CD14-positive monocyte (primary cell): Measurements from ENCODE around the gene PIEZO2. TPM values are rescaled to one million over a fixed set of nuclear protein-coding genes. Genes with fewer than 3 reads are reported as not detected.

Source experiments
- DNase-seq, 3 donors: peaks; one replicate each; pipeline ENCODE4 v3.0.0-alpha.2; 2011 to 2022
- H2AFZ ChIP-seq: 2 replicates; pipeline ENCODE4 v1.6.0; 2012; ENCODE audit warnings: mild to moderate bottlenecking, low read depth, low read length, inconsistent platforms; ENCODE audit not compliant: insufficient read depth, poor library complexity, severe bottlenecking
- H3K27ac ChIP-seq, 2 donors: 1 replicate in 1 of 2; 2 replicates in 1 of 2; pipeline ENCODE4 v1.5.1; 2012 to 2013; ENCODE audit warnings: low read length in 2 of 2, control low read depth in 1 of 2, inconsistent platforms in 1 of 2, low read depth in 1 of 2, mild to moderate bottlenecking in 1 of 2
- H3K27me3 ChIP-seq, 2 donors: one replicate each; pipeline versions ENCODE4 v1.6.0 to v1.6.1; 2011 to 2013; ENCODE audit warnings: low read length in 2 of 2; ENCODE audit not compliant: control insufficient read depth in 2 of 2, insufficient read depth in 2 of 2
- H3K36me3 ChIP-seq, 2 donors: replicated peaks in 1 of 2; 1 replicate in 1 of 2; 2 replicates in 1 of 2; pipeline versions ENCODE4 v1.5.1 to v1.6.1; 2012 to 2013; ENCODE audit warnings: low read length in 2 of 2, control low read depth in 1 of 2, inconsistent platforms in 1 of 2, mild to moderate bottlenecking in 1 of 2; ENCODE audit not compliant: insufficient read depth in 2 of 2, control insufficient read depth in 1 of 2
- H3K4me1 ChIP-seq, 2 donors: 1 replicate in 1 of 2; 2 replicates in 1 of 2; pipeline versions ENCODE4 v1.5.1 to v1.6.1; 2012 to 2013; ENCODE audit warnings: low read length in 2 of 2, control low read depth in 1 of 2, inconsistent platforms in 1 of 2, mild to moderate bottlenecking in 1 of 2, moderate library complexity in 1 of 2; ENCODE audit not compliant: insufficient read depth in 2 of 2, control insufficient read depth in 1 of 2
- H3K4me2 ChIP-seq: replicated peaks from 2 replicates; pipeline ENCODE3; 2012; ENCODE audit warnings: low read length, moderate library complexity, mild to moderate bottlenecking; ENCODE audit not compliant: poor library complexity, severe bottlenecking; ENCODE audit errors: extremely low read depth
- H3K4me3 ChIP-seq, 3 experiments: fragments of 200-600 bp in 1 of 3; sonication (generic) in 1 of 3; replicated peaks in 1 of 3; 1 replicate in 2 of 3; 2 replicates in 1 of 3; pipeline ENCODE4 v1.5.1; 2011 to 2013; ENCODE audit warnings: low read length in 3 of 3, mild to moderate bottlenecking in 3 of 3, control low read depth in 2 of 3, low read depth in 2 of 3, inconsistent platforms in 1 of 3, moderate library complexity in 1 of 3
- H3K79me2 ChIP-seq: 2 replicates; pipeline ENCODE4 v1.6.0; 2012; ENCODE audit warnings: mild to moderate bottlenecking, control low read depth, inconsistent platforms, low read length, moderate library complexity; ENCODE audit not compliant: insufficient read depth
- H3K9ac ChIP-seq: 2 replicates; pipeline ENCODE4 v1.6.0; 2017; ENCODE audit warnings: low read length, mild to moderate bottlenecking; ENCODE audit not compliant: insufficient read depth, poor library complexity, severe bottlenecking
- H3K9me3 ChIP-seq, 2 donors: replicated peaks in 1 of 2; 1 replicate in 1 of 2; 2 replicates in 1 of 2; pipeline versions ENCODE4 v1.5.1 to v1.6.1; 2012 to 2013; ENCODE audit warnings: low read length in 2 of 2, control low read depth in 1 of 2; ENCODE audit not compliant: control insufficient read depth in 1 of 2, insufficient read depth in 1 of 2
- H4K20me1 ChIP-seq: 2 replicates; pipeline ENCODE4 v1.6.0; 2012; ENCODE audit warnings: mild to moderate bottlenecking, low read length, control low read depth, moderate library complexity; ENCODE audit not compliant: insufficient read depth
- H3K27ac Mint-ChIP-seq, 7 donors: one replicate each; pipeline ENCODE4 v1.8.0; 2020; ENCODE audit warnings: mild to moderate bottlenecking in 7 of 7, mixed read lengths in 7 of 7, moderate library complexity in 6 of 7, inconsistent platforms in 2 of 7
- H3K27me3 Mint-ChIP-seq, 3 donors: one replicate each; pipeline ENCODE4 v1.8.0; 2021 to 2022; ENCODE audit warnings: low read depth in 3 of 3, mild to moderate bottlenecking in 3 of 3, mixed read lengths in 3 of 3, moderate library complexity in 3 of 3, inconsistent platforms in 1 of 3
- H3K36me3 Mint-ChIP-seq, 2 donors: one replicate each; pipeline ENCODE4 v1.8.0; 2020; ENCODE audit warnings: mixed read lengths in 2 of 2, inconsistent platforms in 1 of 2, mild to moderate bottlenecking in 1 of 2
- H3K4me1 Mint-ChIP-seq: one replicate; pipeline ENCODE4 v1.8.0; 2020; ENCODE audit warnings: mild to moderate bottlenecking, mixed read lengths
- H3K4me3 Mint-ChIP-seq, 2 donors: one replicate each; pipeline ENCODE4 v1.8.0; 2020; ENCODE audit warnings: mild to moderate bottlenecking in 2 of 2, mixed read lengths in 2 of 2, moderate library complexity in 1 of 2
- H3K9me3 Mint-ChIP-seq, 7 donors: one replicate each; pipeline ENCODE4 v1.8.0; 2020 to 2022; ENCODE audit warnings: mixed read lengths in 7 of 7, mild to moderate bottlenecking in 6 of 7, moderate library complexity in 6 of 7, inconsistent platforms in 2 of 7
- CTCF ChIP-seq: fragments of 200-600 bp; IDR thresholded peaks from one replicate; pipeline ENCODE4 v1.8.0; 2022; ENCODE audit warnings: antibody characterized with exemption, mild to moderate bottlenecking
- WGBS: methylation state at CpG from one replicate; pipeline ENCODE4 v1.1.5; 2013; ENCODE audit warnings: missing lambda C conversion rate; ENCODE audit not compliant: insufficient coverage; 5-methylcytosine and 5-hydroxymethylcytosine counted together
- intact Hi-C, 2 donors: fragments of 100-400 bp; cut with micrococcal nuclease; formaldehyde crosslinking; loops; one replicate each; pipeline versions ENCODE4 v1.15.0 to v1.15.1; 2023
- polyA plus RNA-seq, 3 donors: library from polyadenylated mRNA; depleted of rRNA in 1 of 3; unstranded in 2 of 3; stranded (reverse) in 1 of 3; fragments of 300-500 nt in 2 of 3; fragments of >200 nt in 1 of 3; fragmentation: Illumina TruSeq in 2 of 3; gene quantifications; 1 replicate in 2 of 3; 2 replicates in 1 of 3; pipeline ENCODE4 v1.2.3, GENCODE V29; 2012 to 2021

PIEZO2 gene
- polyA plus RNA-seq, 3 donors, result not detected

DNA sequence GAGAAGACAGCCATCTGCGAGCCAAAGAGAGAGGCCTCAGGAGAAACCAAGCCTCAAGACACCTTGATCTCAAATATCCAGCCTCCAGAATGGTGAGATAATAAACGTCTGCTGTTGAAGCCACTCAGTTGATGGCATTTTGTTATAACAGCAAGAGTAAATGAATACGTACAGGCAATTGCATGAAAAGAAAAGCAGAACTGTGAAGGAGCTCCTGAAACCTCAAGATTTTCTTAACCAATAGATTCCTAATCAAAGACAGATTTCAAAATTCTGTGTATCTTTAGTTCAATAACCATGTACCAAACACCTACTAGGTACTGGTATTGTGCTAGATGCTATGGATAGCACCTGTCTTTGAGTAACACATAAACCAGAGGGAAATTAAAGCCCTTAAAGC, 139.5 kb downstream of the PIEZO2 start:
- Histone ChIP-seq H3K4me2 (no peak overlapping the region), H3K36me3 (no peaks in the 10 kb centered on the region), H3K9me3 (no peaks in the 10 kb centered on the region), H3K27ac (no peak overlapping the region), H3K27me3 (no peaks in the 10 kb centered on the region), H4K20me1 (no peaks in the 10 kb centered on the region), H3K79me2 (no peaks in the 10 kb centered on the region), H2AFZ (no peak overlapping the region), H3K9ac (no peak overlapping the region), H3K4me1 (no peaks in the 10 kb centered on the region), H3K4me3 (no peak overlapping the region)
- no peak for TF ChIP-seq CTCF
- peaks cover 0 to 3% (median 0%) of the 10 kb centered on the region in 7 donors for H3K9me3 Mint-ChIP-seq
- peaks cover 0 to 2% (median 0%) of the 10 kb centered on the region in 3 donors for H3K27me3 Mint-ChIP-seq
- H3K27ac Mint-ChIP-seq, result no peak overlapping the region
- H3K36me3 Mint-ChIP-seq, result no peaks in the 10 kb centered on the region
- DNase-seq, result no peak
- H3K4me1 Mint-ChIP-seq, result no peaks in the 10 kb centered on the region
- intact Hi-C loops, result no loop called here
- no CpG with 5 or more reads among the region's 3 CpGs for WGBS
- no peak overlapping the region for H3K4me3 Mint-ChIP-seq

GRCh38 chr18:11009147-11009546, 140.2 kb downstream of the PIEZO2 start:
- H3K9ac ChIP-seq, result no peak overlapping the region
- Mint-ChIP-seq H3K36me3 (no peaks in the 10 kb centered on the region), H3K9me3 (peaks cover 0 to 3% (median 0%) of the 10 kb centered on the region in 7 donors), H3K4me1 (no peaks in the 10 kb centered on the region), H3K4me3 (no peak overlapping the region), H3K27me3 (peaks cover 0 to 2% (median 0%) of the 10 kb centered on the region in 3 donors), H3K27ac (no peak overlapping the region)
- H3K4me3 ChIP-seq, result no peak overlapping the region
- H3K4me2 ChIP-seq, result no peak overlapping the region
- no peaks in the 10 kb centered on the region for H4K20me1 ChIP-seq
- no peak for TF ChIP-seq CTCF
- H3K27ac ChIP-seq, result no peak overlapping the region
- no peaks in the 10 kb centered on the region for H3K36me3 ChIP-seq
- no peaks in the 10 kb centered on the region for H3K27me3 ChIP-seq
- H2AFZ ChIP-seq, result no peak overlapping the region
- intact Hi-C loops, result no loop called here
- no peak for DNase-seq
- H3K4me1 ChIP-seq, result no peaks in the 10 kb centered on the region
- WGBS, result 83% methylated on average over 1 of the region's 6 CpGs
- no peaks in the 10 kb centered on the region for H3K79me2 ChIP-seq
- H3K9me3 ChIP-seq, result no peaks in the 10 kb centered on the region
